Vagina (tissue), 2 donors: Measurements from ENCODE around the gene PTPN4. TPM values are rescaled to one million over a fixed set of nuclear protein-coding genes. Genes with fewer than 3 reads are reported as not detected.

Source experiments
- DNase-seq, 2 donors: peaks; one replicate each; pipeline ENCODE4 v3.0.0-alpha.2; 2017; ENCODE audit errors: extremely low spot score in 2 of 2
- H3K27ac ChIP-seq: fragments of 200-600 bp; sonication (generic); one replicate; pipeline ENCODE4 v1.5.1; 2019
- H3K27me3 ChIP-seq: fragments of 200-600 bp; sonication (generic); one replicate; pipeline ENCODE4 v1.5.1; 2019
- H3K36me3 ChIP-seq, 2 donors: fragments of 200-600 bp; sonication (generic); one replicate each; pipeline ENCODE4 v1.5.1; 2017 to 2019
- H3K4me1 ChIP-seq: fragments of 200-600 bp; sonication (generic); one replicate; pipeline ENCODE4 v1.5.1; 2019
- H3K4me3 ChIP-seq, 2 donors: fragments of 200-600 bp; sonication (generic); 1 replicate in 1 of 2; 2 replicates in 1 of 2; pipeline ENCODE4 v1.5.1; 2016 to 2019
- H3K9me3 ChIP-seq: fragments of 200-600 bp; sonication (generic); one replicate; pipeline ENCODE4 v1.5.1; 2019
- CTCF ChIP-seq, 3 experiments: fragments of 450-650 bp in 2 of 3; fragments of 200-600 bp in 1 of 3; sonication (generic) in 1 of 3; IDR thresholded peaks; one replicate each; pipeline ENCODE4 v1.5.1; 2017 to 2019; ENCODE audit warnings: antibody characterized with exemption in 3 of 3, mild to moderate bottlenecking in 2 of 3, moderate library complexity in 2 of 3
- POLR2A ChIP-seq, 2 donors: fragments of 450-650 bp; IDR thresholded peaks; one replicate each; pipeline ENCODE4 v1.6.1; 2017; ENCODE audit warnings: antibody characterized with exemption in 2 of 2, mild to moderate bottlenecking in 2 of 2, moderate library complexity in 2 of 2
- POLR2AphosphoS5 ChIP-seq, 2 donors: sonication (generic); formaldehyde crosslinking; IDR thresholded peaks; one replicate each; pipeline ENCODE4 v1.9.0; 2017; ENCODE audit warnings: antibody characterized with exemption in 2 of 2, mild to moderate bottlenecking in 2 of 2, low read depth in 1 of 2; ENCODE audit not compliant: insufficient read depth in 1 of 2
- intact Hi-C: fragments of 100-400 bp; cut with DNase I; formaldehyde crosslinking; loops from one replicate; pipeline ENCODE4 v1.15.1; 2023
- total RNA-seq: library from RNA; depleted of rRNA; stranded (reverse); fragments of >200 nt; gene quantifications from one replicate; pipeline ENCODE4 v1.2.3, GENCODE V29; 2016

PTPN4 gene
- total RNA-seq, 1 donor from 2014 or later = 31.7 TPM

- Histone ChIP-seq H3K27me3 (no peaks in the 10 kb centered on the region), H3K9me3 (no peaks in the 10 kb centered on the region), H3K4me1 (no peaks in the 10 kb centered on the region), H3K27ac (no peak overlapping the region), H3K36me3 (no peaks in the 10 kb centered on the region), H3K4me3 (no peak overlapping the region)
- DNase-seq = no peak
- intact Hi-C loops = no loop called here
- TF ChIP-seq POLR2AphosphoS5 (IDR thresholded peaks at IDR 0.05; ENCODE audit: insufficient read depth in 1 of 2, low read depth in 1 of 2) (no peak), POLR2A (IDR thresholded peaks at IDR 0.05) (no peak), CTCF (IDR thresholded peaks at IDR 0.05) (no peak)
Observed at GRCh38 chr2:119820275-119820674, 60.6 kb downstream of the PTPN4 start.

DNA sequence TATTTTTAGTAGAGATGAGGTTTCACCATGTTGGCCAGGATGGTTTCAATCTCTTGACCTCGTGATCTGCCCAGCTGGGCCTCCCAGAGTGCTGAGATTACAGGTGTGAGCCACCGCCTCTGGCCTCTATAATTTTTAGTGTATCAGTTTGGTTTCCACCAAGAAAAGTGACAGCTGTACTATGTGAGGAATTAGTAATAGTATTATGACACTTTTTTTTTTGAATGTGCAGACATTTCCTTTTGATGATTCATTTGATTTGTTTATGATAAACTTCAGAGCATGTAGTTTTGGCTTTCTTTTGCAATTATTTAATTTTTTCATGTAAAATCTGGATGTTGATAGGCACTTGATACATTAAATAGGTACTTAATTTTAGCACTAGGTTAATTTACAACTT is 61.5 kb downstream of the PTPN4 start:
- Histone ChIP-seq H3K4me3 (no peak overlapping the region), H3K36me3 (no peaks in the 10 kb centered on the region), H3K4me1 (no peaks in the 10 kb centered on the region), H3K27ac (no peak overlapping the region), H3K27me3 (no peaks in the 10 kb centered on the region), H3K9me3 (no peaks in the 10 kb centered on the region)
- intact Hi-C loops = no loop called here
- no peak for DNase-seq
- TF ChIP-seq POLR2A (IDR thresholded peaks at IDR 0.05) = no peak
- no peak for TF ChIP-seq POLR2AphosphoS5 (IDR thresholded peaks at IDR 0.05; ENCODE audit: insufficient read depth in 1 of 2, low read depth in 1 of 2)

GRCh38 chr2:119823734-119824334 is 64.1 kb downstream of the PTPN4 start:
- Histone ChIP-seq H3K9me3 (no peaks in the 10 kb centered on the region), H3K4me3 (no peak overlapping the region), H3K27me3 (no peaks in the 10 kb centered on the region), H3K4me1 (no peaks in the 10 kb centered on the region), H3K27ac (no peak overlapping the region), H3K36me3 (no peaks in the 10 kb centered on the region)
- TF ChIP-seq CTCF (IDR thresholded peaks at IDR 0.05) (peak in 1 of 3 experiments; percentile 22), POLR2AphosphoS5 (IDR thresholded peaks at IDR 0.05; ENCODE audit: insufficient read depth in 1 of 2, low read depth in 1 of 2) (no peak)
- DNase-seq = no peak
- intact Hi-C loops = no loop called here

DNA sequence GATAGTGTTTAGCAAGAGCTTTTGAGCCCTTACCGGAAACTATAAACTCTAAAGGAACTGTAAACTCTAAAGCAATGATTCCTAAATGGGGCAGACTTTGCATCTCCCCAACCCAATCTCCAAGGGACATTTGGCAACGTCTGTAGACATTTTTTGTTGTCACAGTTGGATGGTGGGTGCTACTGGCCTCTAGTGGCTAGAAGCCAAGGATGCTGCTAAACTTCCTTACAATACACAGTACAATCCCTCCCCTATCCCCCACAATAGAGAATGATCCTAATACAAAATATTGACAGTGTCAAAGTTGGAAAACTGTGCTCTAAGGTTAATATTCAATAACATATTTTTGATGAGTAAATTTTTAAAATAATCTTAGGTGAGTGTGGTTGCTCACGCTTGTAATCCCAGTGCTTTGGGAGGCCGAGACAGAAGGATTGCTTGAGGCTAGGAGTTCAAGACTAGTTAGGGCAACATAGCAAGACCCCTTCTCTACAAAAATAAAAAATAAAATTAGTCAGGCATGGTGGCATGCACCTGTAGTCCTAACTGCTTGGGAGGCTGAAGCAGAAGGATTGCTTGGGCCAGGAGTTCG is 66.7 kb downstream of the PTPN4 start:
- Histone ChIP-seq H3K27me3 (no peaks in the 10 kb centered on the region), H3K9me3 (no peaks in the 10 kb centered on the region), H3K4me1 (no peaks in the 10 kb centered on the region), H3K4me3 (no peak overlapping the region), H3K27ac (no peak overlapping the region), H3K36me3 (no peaks in the 10 kb centered on the region)
- intact Hi-C loops = no loop called here
- TF ChIP-seq POLR2A (IDR thresholded peaks at IDR 0.05) = no peak
- no peak for TF ChIP-seq CTCF (IDR thresholded peaks at IDR 0.05)
- TF ChIP-seq POLR2AphosphoS5 (IDR thresholded peaks at IDR 0.05; ENCODE audit: insufficient read depth in 1 of 2, low read depth in 1 of 2) = no peak
- DNase-seq = no peak

DNA sequence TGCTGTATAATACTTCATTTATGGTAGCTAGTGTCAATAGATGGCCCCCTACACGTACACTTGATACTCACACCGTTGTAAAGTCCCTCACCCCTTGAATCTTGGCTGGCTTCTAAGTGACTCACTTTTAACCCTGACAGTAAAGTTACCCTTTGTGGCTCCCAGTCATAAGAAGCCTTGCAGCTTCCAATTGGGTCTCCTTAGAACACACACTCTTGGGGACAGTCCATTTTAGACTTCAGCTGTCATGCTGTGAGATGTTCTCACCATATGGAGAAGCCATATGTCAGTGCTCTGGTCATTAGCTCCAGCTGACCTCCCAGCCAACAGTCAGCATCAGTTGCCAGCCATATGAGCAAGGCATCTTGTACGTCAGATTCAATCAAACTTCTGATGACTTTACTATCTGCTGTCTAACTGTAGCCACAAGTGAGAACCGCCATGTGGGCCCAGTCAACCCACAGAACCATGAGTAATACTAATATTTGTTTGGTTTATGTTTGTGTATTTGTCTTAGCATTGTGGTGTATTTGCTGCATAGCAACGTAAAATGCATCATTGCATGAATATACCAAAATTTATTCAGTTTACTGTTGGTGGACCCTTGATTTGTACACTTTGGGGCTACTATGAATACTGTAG is 68.3 kb downstream of the PTPN4 start:
- Histone ChIP-seq H3K27ac (no peak overlapping the region), H3K4me1 (no peaks in the 10 kb centered on the region), H3K4me3 (no peak overlapping the region), H3K9me3 (no peaks in the 10 kb centered on the region), H3K27me3 (no peaks in the 10 kb centered on the region), H3K36me3 (no peaks in the 10 kb centered on the region)
- intact Hi-C loops = no loop called here
- DNase-seq = no peak
- TF ChIP-seq POLR2A (IDR thresholded peaks at IDR 0.05) = no peak
- no peak for TF ChIP-seq CTCF (IDR thresholded peaks at IDR 0.05)
- no peak for TF ChIP-seq POLR2AphosphoS5 (IDR thresholded peaks at IDR 0.05; ENCODE audit: insufficient read depth in 1 of 2, low read depth in 1 of 2)
